ENCODE data around the gene MSRB2.

DNA sequence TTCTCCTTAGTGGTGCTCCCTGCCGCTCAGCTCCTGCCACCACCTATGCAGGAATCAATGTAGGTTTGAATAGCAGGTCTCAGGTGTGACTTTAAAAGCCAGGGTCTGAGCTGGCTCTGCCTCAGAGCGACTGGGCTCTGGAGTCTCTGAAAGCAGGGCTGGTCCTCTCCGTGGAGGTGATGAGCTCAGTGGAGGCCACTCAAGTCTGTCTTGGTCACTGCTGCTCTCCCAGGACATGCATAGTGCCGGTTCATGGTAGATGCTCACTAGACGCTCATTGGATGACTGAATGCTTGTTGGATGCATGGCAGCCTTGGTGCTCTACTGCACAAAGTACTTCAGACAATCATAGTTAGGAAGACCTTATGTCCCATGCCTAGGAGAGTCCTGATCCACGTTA lies 51.7 kb downstream of the MSRB2 start:
- TF ChIP-seq, protein P1, sequence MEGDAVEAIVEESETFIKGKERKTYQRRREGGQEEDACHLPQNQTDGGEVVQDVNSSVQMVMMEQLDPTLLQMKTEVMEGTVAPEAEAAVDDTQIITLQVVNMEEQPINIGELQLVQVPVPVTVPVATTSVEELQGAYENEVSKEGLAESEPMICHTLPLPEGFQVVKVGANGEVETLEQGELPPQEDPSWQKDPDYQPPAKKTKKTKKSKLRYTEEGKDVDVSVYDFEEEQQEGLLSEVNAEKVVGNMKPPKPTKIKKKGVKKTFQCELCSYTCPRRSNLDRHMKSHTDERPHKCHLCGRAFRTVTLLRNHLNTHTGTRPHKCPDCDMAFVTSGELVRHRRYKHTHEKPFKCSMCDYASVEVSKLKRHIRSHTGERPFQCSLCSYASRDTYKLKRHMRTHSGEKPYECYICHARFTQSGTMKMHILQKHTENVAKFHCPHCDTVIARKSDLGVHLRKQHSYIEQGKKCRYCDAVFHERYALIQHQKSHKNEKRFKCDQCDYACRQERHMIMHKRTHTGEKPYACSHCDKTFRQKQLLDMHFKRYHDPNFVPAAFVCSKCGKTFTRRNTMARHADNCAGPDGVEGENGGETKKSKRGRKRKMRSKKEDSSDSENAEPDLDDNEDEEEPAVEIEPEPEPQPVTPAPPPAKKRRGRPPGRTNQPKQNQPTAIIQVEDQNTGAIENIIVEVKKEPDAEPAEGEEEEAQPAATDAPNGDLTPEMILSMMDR (IDR thresholded peaks at IDR 0.05): no peak
- no peak for TF ChIP-seq POLR2A (IDR thresholded peaks at IDR 0.05)
